Fibroblast of villous mesenchyme (primary cell): ENCODE measurements around the gene RNF112. TPM values are rescaled to one million over a fixed set of nuclear protein-coding genes. Genes with fewer than 3 reads are reported as not detected.

ENCODE experiments used
- DNase-seq: peaks from one replicate; pipeline ENCODE4 v3.0.0-alpha.2; 2010; ENCODE audit warnings: low read depth
- H3K4me3 ChIP-seq: 2 replicates; pipeline ENCODE4 v1.5.1; 2011; ENCODE audit warnings: low read depth, mild to moderate bottlenecking, low read length
- total RNA-seq: library from RNA; depleted of rRNA; stranded (reverse); fragments of >200 nt; gene quantifications from 2 replicates; pipeline ENCODE4 v1.2.3, GENCODE V29; 2012
- TF ChIP-seq, protein P1 (sequence below): IDR thresholded peaks from 2 replicates; pipeline ENCODE4 v1.5.1; 2012; ENCODE audit warnings: low read depth, mild to moderate bottlenecking, low read length; ENCODE audit not compliant: insufficient read depth

RNF112 gene
- total RNA-seq, 1 donor = 0.86 TPM

- no peak for DNase-seq
- no peak overlapping the region for H3K4me3 ChIP-seq
- TF ChIP-seq, protein P1, sequence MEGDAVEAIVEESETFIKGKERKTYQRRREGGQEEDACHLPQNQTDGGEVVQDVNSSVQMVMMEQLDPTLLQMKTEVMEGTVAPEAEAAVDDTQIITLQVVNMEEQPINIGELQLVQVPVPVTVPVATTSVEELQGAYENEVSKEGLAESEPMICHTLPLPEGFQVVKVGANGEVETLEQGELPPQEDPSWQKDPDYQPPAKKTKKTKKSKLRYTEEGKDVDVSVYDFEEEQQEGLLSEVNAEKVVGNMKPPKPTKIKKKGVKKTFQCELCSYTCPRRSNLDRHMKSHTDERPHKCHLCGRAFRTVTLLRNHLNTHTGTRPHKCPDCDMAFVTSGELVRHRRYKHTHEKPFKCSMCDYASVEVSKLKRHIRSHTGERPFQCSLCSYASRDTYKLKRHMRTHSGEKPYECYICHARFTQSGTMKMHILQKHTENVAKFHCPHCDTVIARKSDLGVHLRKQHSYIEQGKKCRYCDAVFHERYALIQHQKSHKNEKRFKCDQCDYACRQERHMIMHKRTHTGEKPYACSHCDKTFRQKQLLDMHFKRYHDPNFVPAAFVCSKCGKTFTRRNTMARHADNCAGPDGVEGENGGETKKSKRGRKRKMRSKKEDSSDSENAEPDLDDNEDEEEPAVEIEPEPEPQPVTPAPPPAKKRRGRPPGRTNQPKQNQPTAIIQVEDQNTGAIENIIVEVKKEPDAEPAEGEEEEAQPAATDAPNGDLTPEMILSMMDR = no peak
Observed at GRCh38 chr17:19412510-19412909, 1.5 kb downstream of the RNF112 start.

DNA sequence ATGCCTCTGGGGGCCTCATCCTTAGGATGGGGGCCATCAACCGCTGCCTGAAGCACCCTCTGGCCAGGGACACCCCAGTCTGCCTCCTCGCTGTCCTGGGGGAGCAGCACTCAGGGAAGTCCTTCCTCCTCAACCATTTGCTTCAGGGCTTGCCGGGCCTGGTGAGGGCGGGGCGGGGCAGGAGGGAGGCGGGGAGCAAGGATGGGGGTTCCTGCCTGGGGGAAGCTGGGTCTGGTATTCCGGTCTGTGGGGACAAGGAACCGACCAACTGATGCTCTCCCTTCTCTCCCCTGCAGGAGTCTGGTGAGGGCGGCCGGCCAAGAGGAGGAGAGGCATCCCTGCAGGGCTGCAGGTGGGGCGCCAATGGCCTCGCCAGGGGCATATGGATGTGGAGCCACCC is 2.0 kb downstream of the RNF112 start:
- TF ChIP-seq, protein P1 = no peak
- H3K4me3 ChIP-seq = no peak overlapping the region
- no peak for DNase-seq

- TF ChIP-seq, protein P1 = no peak
Observed at GRCh38 chr17:19413761-19414160, 2.7 kb downstream of the RNF112 start.

DNA sequence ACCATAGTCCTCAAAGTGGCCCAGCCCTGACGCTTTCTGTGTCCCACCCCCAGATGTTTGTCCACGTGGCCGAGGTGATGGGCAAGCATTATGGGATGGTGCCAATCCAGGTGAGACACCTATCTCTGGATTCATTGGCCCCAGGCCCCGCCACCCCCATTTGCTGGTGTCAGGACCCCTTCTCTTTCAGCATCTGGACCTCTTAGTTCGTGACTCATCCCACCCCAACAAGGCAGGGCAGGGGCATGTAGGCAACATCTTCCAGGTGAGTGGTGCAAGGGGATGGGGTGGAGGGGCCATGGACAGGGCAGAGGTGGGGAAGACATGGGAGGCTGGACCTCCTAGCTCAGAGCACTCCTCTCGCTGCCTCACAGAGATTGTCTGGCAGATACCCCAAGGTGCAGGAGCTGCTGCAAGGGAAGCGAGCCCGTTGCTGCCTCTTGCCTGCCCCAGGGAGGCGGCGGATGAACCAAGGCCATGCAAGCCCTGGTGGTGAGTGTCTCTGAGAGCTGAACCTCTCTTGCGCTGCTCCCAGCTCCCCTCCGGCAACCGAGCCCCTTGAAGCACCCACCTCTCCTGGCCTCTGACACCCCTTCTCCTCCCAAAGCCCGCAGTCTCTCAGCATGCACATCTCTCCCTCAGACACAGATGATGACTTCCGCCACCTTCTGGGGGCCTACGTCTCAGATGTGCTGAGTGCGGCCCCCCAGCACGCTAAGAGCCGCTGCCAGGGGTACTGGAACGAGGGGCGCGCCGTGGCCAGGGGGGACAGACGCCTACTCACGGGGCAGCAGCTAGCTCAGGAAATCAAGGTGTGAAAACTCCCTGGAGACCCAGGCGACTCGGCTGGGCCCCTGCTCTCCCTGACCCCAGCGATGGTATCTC is 3.6 kb downstream of the RNF112 start:
- TF ChIP-seq, protein P1 = no peak
- no peak overlapping the region for H3K4me3 ChIP-seq
- no peak for DNase-seq

More at GRCh38 chr17:19413761-19414160, 2.7 kb downstream of the RNF112 start:
- H3K4me3 ChIP-seq = no peak overlapping the region
- no peak for DNase-seq

- no peak for DNase-seq
- TF ChIP-seq, protein P1 = no peak
- H3K4me3 ChIP-seq = no peak overlapping the region
Observed at GRCh38 chr17:19415311-19415710, 4.3 kb downstream of the RNF112 start.

DNA sequence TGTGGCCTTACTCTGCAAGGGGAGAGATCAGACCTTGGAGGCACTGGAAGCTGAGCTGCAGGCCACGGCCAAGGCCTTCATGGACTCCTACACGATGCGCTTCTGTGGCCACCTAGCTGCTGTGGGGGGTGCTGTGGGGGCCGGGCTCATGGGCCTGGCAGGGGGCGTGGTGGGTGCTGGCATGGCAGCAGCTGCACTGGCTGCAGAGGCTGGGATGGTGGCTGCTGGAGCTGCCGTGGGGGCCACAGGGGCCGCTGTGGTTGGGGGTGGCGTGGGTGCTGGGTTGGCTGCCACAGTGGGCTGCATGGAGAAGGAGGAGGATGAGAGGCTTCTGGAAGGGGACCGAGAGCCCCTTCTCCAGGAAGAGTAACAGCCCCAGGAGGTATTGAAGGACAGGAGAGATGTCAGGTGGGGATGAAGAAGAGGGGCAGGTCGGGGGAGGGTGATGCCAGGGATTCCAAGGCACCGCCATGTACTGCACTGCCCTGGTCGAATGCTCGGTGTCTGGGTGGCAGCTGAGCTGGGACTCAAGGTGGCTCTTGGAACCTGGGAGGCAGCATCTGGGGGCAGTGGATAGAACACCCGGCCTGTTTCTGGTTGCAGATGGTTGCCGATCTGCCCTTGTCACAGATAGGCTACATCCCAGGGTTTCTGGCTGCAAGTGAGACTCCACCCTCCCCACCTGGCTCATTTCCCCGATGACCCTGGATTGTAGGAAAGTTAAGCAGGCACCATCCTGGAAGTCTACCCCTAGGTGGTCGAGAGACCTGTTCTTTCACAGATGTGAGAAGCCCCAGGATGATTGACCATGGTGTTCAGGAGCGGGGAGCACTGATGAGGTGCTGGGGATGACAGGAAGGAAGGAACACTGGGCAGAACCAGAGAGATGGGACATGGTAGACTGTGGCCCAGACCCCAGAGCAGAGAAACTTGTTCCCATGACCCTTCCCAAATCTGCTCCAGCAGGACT is 5.1 kb downstream of the RNF112 start:
- H3K4me3 ChIP-seq = no peak overlapping the region
- no peak for DNase-seq
- TF ChIP-seq, protein P1 = no peak
